Thoracic aorta (tissue), 2 donors: ENCODE results near the gene C3orf70. TPM values are rescaled to one million over a fixed set of nuclear protein-coding genes. Genes with fewer than 3 reads are reported as not detected.

Experiments used
- ATAC-seq: fragments of 150-250 bp; one replicate; pipeline ENCODE4 v1.8.0; 2017; ENCODE audit warnings: low read depth; ENCODE audit not compliant: insufficient number of reproducible peaks, low FRiP score
- DNase-seq: peaks from one replicate; pipeline ENCODE4 v3.0.0-alpha.2; 2020; ENCODE audit warnings: low spot score
- H3K27ac ChIP-seq, 2 donors: fragments of 200-600 bp; sonication (generic); 1 replicate in 1 of 2; 2 replicates in 1 of 2; pipeline ENCODE4 v1.5.1; 2016; ENCODE audit warnings: mild to moderate bottlenecking in 2 of 2, moderate library complexity in 2 of 2
- H3K27me3 ChIP-seq: fragments of 200-600 bp; sonication (generic); replicated peaks from 2 replicates; pipeline ENCODE4 v1.6.0; 2016; ENCODE audit warnings: mild to moderate bottlenecking; ENCODE audit not compliant: insufficient read depth
- H3K36me3 ChIP-seq: fragments of 200-600 bp; sonication (generic); one replicate; pipeline ENCODE4 v1.5.1; 2016
- H3K4me1 ChIP-seq, 2 donors: fragments of 200-600 bp; sonication (generic); 1 replicate in 1 of 2; 2 replicates in 1 of 2; pipeline versions ENCODE4 v1.5.1 to v1.6.0; 2016; ENCODE audit warnings: low read depth in 2 of 2, mild to moderate bottlenecking in 1 of 2; ENCODE audit not compliant: control insufficient read depth in 1 of 2
- H3K4me3 ChIP-seq: fragments of 200-600 bp; sonication (generic); 2 replicates; pipeline ENCODE4 v1.5.1; 2016; ENCODE audit warnings: mild to moderate bottlenecking
- H3K9me3 ChIP-seq: fragments of 200-600 bp; sonication (generic); 2 replicates; pipeline ENCODE4 v1.5.1; 2016
- CTCF ChIP-seq: fragments of 200-600 bp; sonication (generic); IDR thresholded peaks from one replicate; pipeline ENCODE4 v1.5.1; 2019; ENCODE audit warnings: antibody characterized with exemption
- total RNA-seq, 2 donors: library from RNA; depleted of rRNA; stranded (reverse); fragments of >200 nt; gene quantifications; one replicate each; pipeline versions ENCODE4 v1.1.0 to v1.2.3, GENCODE V29; 2016

The C3orf70 gene
- total RNA-seq, 2 donors from 2014 or later = 14.2 to 22.7 TPM

GRCh38 chr3:185058796-185059195, 94.1 kb downstream of the C3orf70 start:
- H3K4me1 ChIP-seq = no peaks in the 10 kb centered on the region

GRCh38 chr3:185057829-185058228, 95.0 kb downstream of the C3orf70 start:
- Histone ChIP-seq H3K9me3 (no peaks in the 10 kb centered on the region), H3K27me3 (no peaks in the 10 kb centered on the region), H3K4me3 (no peak overlapping the region), H3K4me1 (no peaks in the 10 kb centered on the region), H3K36me3 (peaks cover 5% of the 10 kb centered on the region), H3K27ac (no peak overlapping the region)
- ATAC-seq (no peak), DNase-seq (no peak)
- no peak for TF ChIP-seq CTCF

More at GRCh38 chr3:185058796-185059195, 94.1 kb downstream of the C3orf70 start:
- H3K36me3 ChIP-seq = no peaks in the 10 kb centered on the region
- no peak overlapping the region for H3K27ac ChIP-seq
- no peak overlapping the region for H3K4me3 ChIP-seq
- TF ChIP-seq CTCF = no peak
- H3K27me3 ChIP-seq = no peaks in the 10 kb centered on the region
- no peaks in the 10 kb centered on the region for H3K9me3 ChIP-seq
- DNase-seq (no peak), ATAC-seq (no peak)

GRCh38 chr3:185056908-185057307, 96.0 kb downstream of the C3orf70 start:
- ATAC-seq (no peak), DNase-seq (no peak)
- H3K9me3 ChIP-seq = no peaks in the 10 kb centered on the region
- TF ChIP-seq CTCF = no peak
- H3K27ac ChIP-seq = no peak overlapping the region
- no peak overlapping the region for H3K4me3 ChIP-seq
- peaks cover 13% of the 10 kb centered on the region for H3K36me3 ChIP-seq
- no peaks in the 10 kb centered on the region for H3K4me1 ChIP-seq
- no peaks in the 10 kb centered on the region for H3K27me3 ChIP-seq

- H3K4me1 ChIP-seq = no peaks in the 10 kb centered on the region
- H3K9me3 ChIP-seq = no peaks in the 10 kb centered on the region
- ATAC-seq (no peak), DNase-seq (no peak)
- no peaks in the 10 kb centered on the region for H3K27me3 ChIP-seq
- H3K27ac ChIP-seq = no peak overlapping the region
- H3K36me3 ChIP-seq = peaks cover 41% of the 10 kb centered on the region
- TF ChIP-seq CTCF = no peak
- no peak overlapping the region for H3K4me3 ChIP-seq
These were observed 100.2 kb downstream of the C3orf70 start for GRCh38 chr3:185052631-185053030.

GRCh38 chr3:185051801-185052200, 101.1 kb downstream of the C3orf70 start:
- no peak overlapping the region for H3K4me3 ChIP-seq
- H3K27ac ChIP-seq = no peak overlapping the region
- no peaks in the 10 kb centered on the region for H3K27me3 ChIP-seq
- ATAC-seq (no peak), DNase-seq (no peak)
- H3K36me3 ChIP-seq = peaks cover 41% of the 10 kb centered on the region
- no peaks in the 10 kb centered on the region for H3K4me1 ChIP-seq
- no peak for TF ChIP-seq CTCF
- H3K9me3 ChIP-seq = no peaks in the 10 kb centered on the region
